Uterus (tissue), 2 donors: Measurements from ENCODE around the gene NOL3.

ENCODE experiments used
- POLR2A ChIP-seq, 2 donors: fragments of 450-650 bp; IDR thresholded peaks; one replicate each; pipeline ENCODE4 v1.6.1; 2016; ENCODE audit warnings: antibody characterized with exemption in 2 of 2, mild to moderate bottlenecking in 1 of 2, moderate library complexity in 1 of 2
- TF ChIP-seq, protein P1 (sequence below), 4 experiments: fragments of 200-600 bp in 2 of 4; fragments of 450-650 bp in 2 of 4; sonication (generic) in 2 of 4; IDR thresholded peaks; one replicate each; pipeline ENCODE4 v1.5.1; 2016 to 2019; ENCODE audit warnings: antibody characterized with exemption in 4 of 4, mild to moderate bottlenecking in 2 of 4, moderate library complexity in 1 of 4

DNA sequence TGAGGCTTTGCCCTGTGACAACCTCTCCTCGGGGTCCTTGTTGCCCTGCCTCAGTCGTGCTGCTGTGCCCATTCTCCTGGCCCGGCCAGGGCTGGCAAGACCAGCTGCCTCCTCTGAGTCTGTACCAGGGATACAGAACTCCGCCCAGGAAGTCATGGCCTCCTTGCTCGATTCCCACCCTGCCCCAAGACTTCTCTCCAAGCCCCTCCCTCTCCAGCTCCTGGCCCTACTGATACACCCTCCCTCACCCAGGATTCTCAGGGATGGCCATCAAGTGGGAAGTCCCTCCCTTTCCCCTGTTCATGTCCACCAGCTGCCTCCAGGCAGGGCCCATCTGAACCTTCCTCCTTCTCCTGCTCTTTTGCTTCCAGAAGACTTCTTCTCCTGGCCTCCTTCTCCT, 45.4 kb downstream of the NOL3 start:
- TF ChIP-seq, protein P1, sequence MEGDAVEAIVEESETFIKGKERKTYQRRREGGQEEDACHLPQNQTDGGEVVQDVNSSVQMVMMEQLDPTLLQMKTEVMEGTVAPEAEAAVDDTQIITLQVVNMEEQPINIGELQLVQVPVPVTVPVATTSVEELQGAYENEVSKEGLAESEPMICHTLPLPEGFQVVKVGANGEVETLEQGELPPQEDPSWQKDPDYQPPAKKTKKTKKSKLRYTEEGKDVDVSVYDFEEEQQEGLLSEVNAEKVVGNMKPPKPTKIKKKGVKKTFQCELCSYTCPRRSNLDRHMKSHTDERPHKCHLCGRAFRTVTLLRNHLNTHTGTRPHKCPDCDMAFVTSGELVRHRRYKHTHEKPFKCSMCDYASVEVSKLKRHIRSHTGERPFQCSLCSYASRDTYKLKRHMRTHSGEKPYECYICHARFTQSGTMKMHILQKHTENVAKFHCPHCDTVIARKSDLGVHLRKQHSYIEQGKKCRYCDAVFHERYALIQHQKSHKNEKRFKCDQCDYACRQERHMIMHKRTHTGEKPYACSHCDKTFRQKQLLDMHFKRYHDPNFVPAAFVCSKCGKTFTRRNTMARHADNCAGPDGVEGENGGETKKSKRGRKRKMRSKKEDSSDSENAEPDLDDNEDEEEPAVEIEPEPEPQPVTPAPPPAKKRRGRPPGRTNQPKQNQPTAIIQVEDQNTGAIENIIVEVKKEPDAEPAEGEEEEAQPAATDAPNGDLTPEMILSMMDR (IDR thresholded peaks at IDR 0.05) = no peak
- TF ChIP-seq POLR2A (IDR thresholded peaks at IDR 0.05) = no peak
